Activated B cell treated with CpG ODN at 0.5 μM for 24 hours (primary cell): Measurements from ENCODE around the gene FMOD. TPM values are rescaled to one million over a fixed set of nuclear protein-coding genes. Genes with fewer than 3 reads are reported as not detected.
A peak's percentile ranks its signal among the peaks of the same experiment; 100 is the strongest.

Source experiments
- ATAC-seq: fragments of 200-7000 bp; cut with Tn5 transposase; one replicate; pipeline ENCODE4 v1.10.0; 2021; ENCODE audit warnings: low read depth, mild to moderate bottlenecking, moderate library complexity
- CTCF ChIA-PET: fragments of 350-600 bp; sonication (Branson Sonifier 250); formaldehyde crosslinking; loops from one replicate; lab custom pipeline; 2021; ENCODE audit warnings: antibody characterized with exemption; lab: Charles Lee
- POLR2A ChIA-PET: fragments of 350-600 bp; sonication (Branson Sonifier 250); formaldehyde crosslinking; loops from one replicate; lab custom pipeline; 2021; ENCODE audit warnings: antibody characterized with exemption; lab: Charles Lee
- DNase-seq: peaks from one replicate; pipeline ENCODE4 v3.0.0; 2022
- H3K27ac Mint-ChIP-seq: one replicate; pipeline ENCODE4 v1.8.0; 2020; ENCODE audit warnings: mixed read lengths
- H3K27me3 Mint-ChIP-seq: one replicate; pipeline ENCODE4 v1.8.0; 2021; ENCODE audit warnings: mixed read lengths
- H3K36me3 Mint-ChIP-seq: one replicate; pipeline ENCODE4 v1.8.0; 2021; ENCODE audit warnings: low read depth, mixed read lengths
- H3K4me1 Mint-ChIP-seq: one replicate; pipeline ENCODE4 v1.8.0; 2021; ENCODE audit warnings: mixed read lengths
- H3K4me3 Mint-ChIP-seq: one replicate; pipeline ENCODE4 v1.8.0; 2020; ENCODE audit warnings: mild to moderate bottlenecking, mixed read lengths
- H3K9me3 Mint-ChIP-seq: one replicate; pipeline ENCODE4 v1.8.0; 2020; ENCODE audit warnings: mixed read lengths
- CTCF ChIP-seq: fragments of 200-600 bp; IDR thresholded peaks from one replicate; pipeline ENCODE4 v1.8.0; 2022; ENCODE audit warnings: antibody characterized with exemption, mild to moderate bottlenecking
- intact Hi-C: fragments of 100-400 bp; cut with micrococcal nuclease; formaldehyde crosslinking; loops from one replicate; pipeline ENCODE4 v1.15.1; 2024
- total RNA-seq: library from RNA; stranded (reverse); gene quantifications from 2 replicates; pipeline ENCODE4 v1.2.3, GENCODE V29; 2022

FMOD gene
- total RNA-seq, 1 donor from 2014 or later: not detected

- ChIA-PET POLR2A (interaction anchor here (0.8 to 11.5 kb wide), 9 partner anchors 10 to 69 kb away, joined by 3 to 194 read pairs (median 17); partner anchors contain the start of gene BTG2), CTCF (interaction anchor here (0.6 to 16.5 kb wide), 11 partner anchors 8 to 297 kb away, joined by 3 to 525 read pairs (median 5); partner anchors contain the start of gene BTG2)
- no peak overlapping the region for H3K27ac Mint-ChIP-seq
- peaks cover 23% of the 10 kb centered on the region for H3K4me1 Mint-ChIP-seq
- H3K36me3 Mint-ChIP-seq: no peaks in the 10 kb centered on the region
- intact Hi-C loops: no loop called here
- H3K4me3 Mint-ChIP-seq: no peak overlapping the region
- no peaks in the 10 kb centered on the region for H3K9me3 Mint-ChIP-seq
- DNase-seq (no peak), ATAC-seq (no peak)
- no peaks in the 10 kb centered on the region for H3K27me3 Mint-ChIP-seq
- TF ChIP-seq CTCF: no peak
Measured at GRCh38 chr1:203336097-203336496, 14.8 kb downstream of the FMOD start.

- no peaks in the 10 kb centered on the region for H3K9me3 Mint-ChIP-seq
- ChIA-PET POLR2A (interaction anchor here (0.5 to 11.5 kb wide), 8 partner anchors 10 to 420 kb away, joined by 3 to 194 read pairs (median 18); partner anchors contain the start of gene BTG2), CTCF (interaction anchor here (0.6 to 16.5 kb wide), 8 partner anchors 8 to 151 kb away, joined by 3 to 525 read pairs (median 14); partner anchors contain the start of gene BTG2)
- H3K4me3 Mint-ChIP-seq: no peak overlapping the region
- no peak overlapping the region for H3K27ac Mint-ChIP-seq
- H3K27me3 Mint-ChIP-seq: no peaks in the 10 kb centered on the region
- intact Hi-C loops: no loop called here
- H3K36me3 Mint-ChIP-seq: no peaks in the 10 kb centered on the region
- no peak for TF ChIP-seq CTCF
- no peak for ATAC-seq
- H3K4me1 Mint-ChIP-seq: peaks cover 23% of the 10 kb centered on the region
- DNase-seq: no peak
Measured at GRCh38 chr1:203335503-203335902, 15.4 kb downstream of the FMOD start.

- DNase-seq (no peak), ATAC-seq (no peak)
- Mint-ChIP-seq H3K9me3 (no peaks in the 10 kb centered on the region), H3K4me1 (peaks cover 40% of the 10 kb centered on the region), H3K4me3 (no peak overlapping the region), H3K27me3 (no peaks in the 10 kb centered on the region), H3K27ac (no peak overlapping the region), H3K36me3 (no peaks in the 10 kb centered on the region)
- POLR2A ChIA-PET: interaction anchor here (3.0 to 3.9 kb wide), 2 partner anchors 23 to 43 kb away, joined by 21 to 45 read pairs; no protein-coding TSS in a partner anchor
- no peak for TF ChIP-seq CTCF
- intact Hi-C loops: no loop called here
- CTCF ChIA-PET: interaction anchor here (1.7 to 16.3 kb wide), 3 partner anchors 9 to 63 kb away, joined by 3 to 525 read pairs (median 148); partner anchors contain the start of gene BTG2
Measured at GRCh38 chr1:203331224-203331623, 19.7 kb downstream of the FMOD start.

- H3K27me3 Mint-ChIP-seq: no peaks in the 10 kb centered on the region
- no peak for ATAC-seq
- H3K27ac Mint-ChIP-seq: peak overlapping the region; percentile 63
- POLR2A ChIA-PET: interaction anchor here (1.3 to 9.5 kb wide), 5 partner anchors 17 to 56 kb away, joined by 5 to 1136 read pairs (median 92); partner anchors contain the start of gene BTG2
- DNase-seq: no peak
- H3K4me1 Mint-ChIP-seq: peaks cover 60% of the 10 kb centered on the region
- H3K36me3 Mint-ChIP-seq: no peaks in the 10 kb centered on the region
- no peak for TF ChIP-seq CTCF
- CTCF ChIA-PET: interaction anchor here (2.2 to 9.4 kb wide), 3 partner anchors 9 to 59 kb away, joined by 24 to 168 read pairs (median 89); partner anchors contain the start of gene BTG2
- no peak overlapping the region for H3K4me3 Mint-ChIP-seq
- H3K9me3 Mint-ChIP-seq: no peaks in the 10 kb centered on the region
- intact Hi-C loops: loop anchor here (5.0 kb wide), 2 partner anchors 301 to 321 kb away; partner anchors contain the start of genes PPFIA4 and TMEM183A
Measured at GRCh38 chr1:203328714-203329122, 22.2 kb downstream of the FMOD start.
